ENCODE results near the gene HJURP.

HJURP gene

DNA sequence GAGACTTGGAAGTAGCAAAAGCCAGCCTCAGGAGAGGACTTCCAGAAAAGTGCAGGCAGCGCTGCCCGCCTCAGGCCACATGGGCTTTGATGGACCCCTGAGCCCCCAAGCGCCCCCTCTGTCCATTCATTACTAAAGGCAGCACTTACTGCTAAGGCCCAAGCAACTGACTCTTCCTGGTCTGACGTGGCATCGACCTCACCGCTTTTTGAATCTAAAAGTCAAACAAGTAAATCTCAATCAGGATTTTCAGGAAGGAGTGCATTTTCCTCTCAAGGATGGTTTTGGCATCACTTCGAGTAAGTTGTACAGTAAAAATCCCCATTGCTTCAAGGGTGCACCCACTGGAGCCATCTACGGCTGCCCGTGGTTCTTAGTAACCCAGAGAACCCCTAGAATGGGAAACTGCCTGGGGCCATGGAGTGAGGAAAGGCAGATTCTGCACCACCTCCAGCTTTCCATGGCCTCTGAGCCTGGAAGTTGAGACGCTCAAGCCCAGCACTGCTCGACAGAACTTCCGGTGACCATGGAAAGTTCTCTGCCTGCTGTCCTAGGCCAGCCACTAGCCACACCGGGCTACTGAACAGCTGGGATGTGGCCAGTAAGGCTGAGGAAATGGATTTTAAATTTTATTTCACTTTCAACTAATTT lies 7.0 kb downstream of the HJURP start:
- no peak for DNase-seq

GRCh38 chr2:233846387-233847247 lies 7.7 kb downstream of the HJURP start:
- DNase-seq = no peak

DNA sequence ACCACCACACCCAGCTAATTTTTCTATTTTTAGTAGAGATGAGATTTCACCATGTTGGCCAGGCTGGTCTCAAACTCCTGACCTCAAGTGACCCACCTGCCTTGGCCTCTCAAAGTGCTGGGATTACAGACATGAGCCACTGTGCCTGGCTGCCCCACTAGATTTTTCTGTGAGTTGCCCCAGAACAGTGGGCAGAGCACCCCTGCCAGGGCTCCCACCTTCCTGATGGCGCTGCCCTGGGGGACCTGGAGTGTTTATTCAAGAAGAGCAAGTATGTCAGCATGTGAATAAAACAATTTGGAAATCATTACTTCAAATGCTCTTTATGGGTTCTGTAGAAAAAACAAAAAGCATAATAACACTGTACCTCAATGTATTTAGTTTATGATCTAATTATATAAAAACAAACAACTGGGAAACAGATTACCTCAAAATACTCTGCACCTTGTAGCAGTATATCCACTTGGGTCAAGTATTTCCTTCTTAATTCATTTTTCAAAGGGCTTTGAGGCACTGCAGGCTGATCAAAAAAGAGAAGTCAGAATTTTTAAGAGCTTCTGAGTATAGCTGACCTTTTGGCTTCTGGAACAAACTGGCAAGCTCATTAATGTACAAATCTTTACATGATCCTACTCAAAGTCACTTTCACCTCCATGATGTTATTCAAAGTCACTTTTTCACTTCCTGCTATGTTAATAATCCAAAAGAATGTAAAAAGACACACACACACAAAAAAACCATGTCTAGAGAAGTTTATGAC lies 8.9 kb downstream of the HJURP start:
- no peak for DNase-seq

- DNase-seq = no peak
These were observed 9.5 kb downstream of the HJURP start for GRCh38 chr2:233844836-233845235.

GRCh38 chr2:233844064-233844807 lies 10.1 kb downstream of the HJURP start:
- no peak for DNase-seq

GRCh38 chr2:233841183-233841582 lies 13.2 kb downstream of the HJURP start:
- no peak for DNase-seq

- no peak for DNase-seq
These were observed 13.8 kb downstream of the HJURP start for GRCh38 chr2:233840520-233840919.

- no peak for DNase-seq
These were observed 14.9 kb downstream of the HJURP start for GRCh38 chr2:233839447-233839820.

DNA sequence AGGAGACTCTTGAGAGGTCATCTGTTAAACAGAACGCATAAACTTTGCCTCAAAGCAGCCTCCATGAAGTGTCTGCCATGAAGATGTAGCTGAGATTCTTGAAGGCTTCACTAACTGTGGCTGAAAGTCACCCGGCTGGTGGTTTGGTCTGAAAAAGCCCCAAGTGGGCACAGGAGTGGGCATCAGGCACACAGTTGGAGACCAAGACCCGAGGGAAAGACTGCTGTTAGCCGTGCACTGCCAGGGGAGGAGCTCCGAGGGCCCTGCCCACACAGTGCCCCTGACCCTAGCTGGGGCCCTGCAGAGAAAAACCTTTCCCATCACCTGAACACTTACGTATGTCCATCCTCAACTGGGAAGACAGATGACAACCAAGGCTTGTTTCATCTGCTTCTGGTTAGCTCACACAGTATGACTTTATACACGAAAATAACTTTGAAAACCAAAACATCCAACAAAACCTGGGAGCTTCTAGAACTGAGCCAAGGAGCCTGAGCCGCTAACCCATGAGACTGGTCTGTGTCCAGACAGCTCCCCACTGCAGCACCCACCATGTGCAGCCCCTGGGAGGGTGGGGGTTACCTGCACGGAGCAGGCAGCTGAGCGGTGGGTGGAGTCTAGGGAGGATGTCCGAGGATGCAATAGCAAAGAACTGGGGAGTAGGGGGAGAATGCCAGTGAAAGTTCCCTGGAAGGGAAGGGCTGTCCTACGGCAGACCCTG lies 15.4 kb downstream of the HJURP start:
- no peak for DNase-seq

DNA sequence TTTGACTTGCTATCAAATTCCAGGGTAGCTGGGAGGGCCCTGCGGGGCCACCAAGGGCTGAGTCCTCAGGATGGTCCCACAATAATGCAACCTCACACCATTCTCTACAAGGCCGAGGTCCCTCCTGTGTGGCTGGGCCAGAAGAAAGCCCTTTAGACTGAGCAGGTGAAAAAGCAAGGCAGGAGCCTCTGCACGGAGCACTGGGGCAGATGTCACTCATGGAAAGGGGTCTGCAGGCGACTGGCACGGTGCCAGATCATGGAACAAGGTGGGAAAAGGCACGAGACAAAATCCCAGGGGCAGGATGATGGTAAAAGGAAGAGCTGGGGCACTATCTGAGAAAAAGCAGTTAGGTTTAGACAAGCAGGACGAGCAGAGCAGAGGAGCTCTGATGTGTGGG lies 16.1 kb downstream of the HJURP start:
- DNase-seq = no peak

DNA sequence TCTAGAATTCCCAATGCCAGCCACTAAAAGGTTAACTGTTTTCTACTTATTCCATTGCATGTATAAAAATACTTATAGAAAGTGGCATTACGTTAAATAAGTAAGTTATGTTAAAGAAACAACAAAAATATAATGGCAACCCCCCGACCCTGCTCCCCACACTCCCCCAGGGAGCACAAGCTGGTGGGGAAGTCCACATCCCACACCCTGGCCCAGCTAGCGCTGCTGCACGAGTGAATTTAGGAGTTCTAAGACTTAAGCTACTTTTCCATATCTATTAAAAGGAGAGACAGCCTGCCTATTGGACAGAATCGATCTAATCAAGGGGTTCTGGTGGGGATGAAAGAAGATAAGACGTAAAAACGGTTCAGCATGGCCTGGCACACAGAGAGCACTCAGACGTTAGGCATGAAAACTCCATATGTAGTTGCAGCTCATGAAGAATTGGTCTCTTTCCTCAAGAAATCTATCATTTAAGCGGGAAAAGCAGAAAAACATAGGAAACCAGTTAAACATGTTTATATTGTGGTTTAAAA lies 16.6 kb downstream of the HJURP start:
- no peak for DNase-seq

- no peak for DNase-seq
These were observed 18.0 kb downstream of the HJURP start for GRCh38 chr2:233836359-233836758.

DNA sequence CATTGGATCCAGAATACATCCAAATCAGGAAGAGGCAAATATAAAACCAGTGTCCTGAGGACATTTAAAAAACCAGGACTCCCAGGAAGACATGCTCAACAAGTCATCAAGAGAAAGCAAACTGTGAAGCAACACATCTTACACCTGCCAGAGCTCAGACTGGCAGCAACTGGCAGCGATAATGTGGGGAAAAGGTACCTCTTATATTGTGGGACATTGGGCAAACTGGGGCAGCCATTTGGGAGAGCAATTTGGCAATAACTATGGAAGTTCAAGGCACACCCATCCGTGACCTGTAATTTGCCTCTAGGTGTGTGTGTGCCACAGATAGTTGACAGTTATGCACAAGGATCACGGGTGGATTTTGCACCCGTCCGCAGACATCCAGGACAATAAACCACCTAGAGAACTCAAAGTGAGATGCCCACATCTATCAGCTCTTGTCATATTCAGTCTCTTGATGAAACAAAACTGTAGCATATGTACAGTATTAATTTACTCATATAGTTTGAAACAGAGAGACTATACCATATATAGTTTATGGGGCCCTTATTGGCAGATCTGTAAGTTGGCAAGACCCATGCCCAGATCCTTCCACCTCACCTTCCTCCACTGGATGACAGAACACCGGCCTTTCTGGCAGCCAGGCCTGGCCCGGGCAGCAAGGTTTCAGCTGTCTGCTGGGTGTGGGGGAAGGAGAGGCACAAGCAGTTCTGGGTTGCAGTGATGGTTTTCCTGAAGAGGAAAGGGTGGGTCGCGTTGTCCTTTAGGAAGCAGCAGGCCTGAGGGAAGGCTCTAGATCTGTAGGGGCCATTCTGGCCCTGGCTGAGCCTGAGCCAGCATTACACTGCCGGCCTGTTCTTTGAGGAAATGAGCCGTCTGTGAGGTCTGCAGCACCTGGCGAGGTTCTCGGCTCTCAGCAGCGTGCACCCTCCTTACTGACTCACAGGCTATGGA lies 18.8 kb downstream of the HJURP start:
- DNase-seq = no peak

DNA sequence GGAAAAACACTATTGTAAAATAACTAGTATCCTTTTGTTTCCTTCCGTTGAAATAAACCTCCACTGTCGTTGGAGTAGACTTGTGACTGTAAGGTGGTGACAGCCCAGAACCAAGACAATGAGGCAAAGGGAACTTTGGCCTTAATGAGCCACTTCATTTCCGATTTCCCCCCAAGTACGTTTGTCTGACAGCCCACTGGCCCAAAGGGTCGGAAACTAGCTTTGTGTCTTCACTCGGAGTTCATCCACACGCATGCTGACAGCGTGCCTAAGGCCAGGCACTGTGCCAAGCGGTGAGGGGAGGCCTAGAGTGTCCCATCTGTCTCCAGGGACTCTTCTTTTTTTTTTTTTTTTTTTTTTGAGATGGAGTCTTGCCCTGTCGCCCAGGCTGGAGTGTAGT lies 21.0 kb downstream of the HJURP start:
- DNase-seq = peak; percentile 61

- DNase-seq = peak; percentile 41
These were observed 21.4 kb downstream of the HJURP start for GRCh38 chr2:233832869-233833311.

DNA sequence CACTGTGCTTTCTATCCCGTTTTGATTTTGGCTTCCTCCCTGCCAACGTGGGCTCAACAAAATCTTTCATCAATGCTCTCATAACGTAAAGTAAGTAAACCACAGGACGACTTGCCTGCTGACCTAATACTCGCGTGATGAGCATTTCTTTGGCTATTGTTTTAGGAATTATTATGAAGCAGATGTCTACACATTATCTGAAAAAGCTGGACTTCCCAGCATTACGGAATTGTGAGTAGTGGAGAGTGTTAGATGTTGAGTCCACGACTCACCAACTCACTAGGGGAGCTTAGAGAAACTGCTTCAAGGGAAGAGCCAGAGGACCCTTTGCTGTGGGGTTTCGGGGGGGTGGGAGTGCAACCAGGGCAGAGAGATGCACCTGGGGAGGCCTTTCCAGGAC lies 21.9 kb downstream of the HJURP start:
- no peak for DNase-seq

DNA sequence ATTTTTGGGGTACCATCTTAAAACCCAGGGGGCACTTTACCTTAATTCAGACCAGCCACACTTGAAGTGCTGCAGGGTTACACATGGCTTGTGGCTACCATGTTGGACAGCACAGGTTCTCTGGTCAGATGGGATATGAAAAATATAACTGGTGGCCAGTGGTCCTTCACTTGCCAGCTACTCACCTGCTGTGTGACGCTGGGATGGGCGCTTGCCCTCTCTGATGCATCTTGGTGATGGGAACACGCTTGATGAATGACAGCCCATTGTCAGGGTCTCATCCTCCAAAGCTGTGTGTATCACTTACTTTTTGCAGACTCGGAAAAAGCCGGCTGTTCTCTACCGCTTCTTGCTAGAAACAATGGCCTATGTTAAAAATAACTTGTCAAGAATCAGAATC lies 22.5 kb downstream of the HJURP start:
- no peak for DNase-seq

DNA sequence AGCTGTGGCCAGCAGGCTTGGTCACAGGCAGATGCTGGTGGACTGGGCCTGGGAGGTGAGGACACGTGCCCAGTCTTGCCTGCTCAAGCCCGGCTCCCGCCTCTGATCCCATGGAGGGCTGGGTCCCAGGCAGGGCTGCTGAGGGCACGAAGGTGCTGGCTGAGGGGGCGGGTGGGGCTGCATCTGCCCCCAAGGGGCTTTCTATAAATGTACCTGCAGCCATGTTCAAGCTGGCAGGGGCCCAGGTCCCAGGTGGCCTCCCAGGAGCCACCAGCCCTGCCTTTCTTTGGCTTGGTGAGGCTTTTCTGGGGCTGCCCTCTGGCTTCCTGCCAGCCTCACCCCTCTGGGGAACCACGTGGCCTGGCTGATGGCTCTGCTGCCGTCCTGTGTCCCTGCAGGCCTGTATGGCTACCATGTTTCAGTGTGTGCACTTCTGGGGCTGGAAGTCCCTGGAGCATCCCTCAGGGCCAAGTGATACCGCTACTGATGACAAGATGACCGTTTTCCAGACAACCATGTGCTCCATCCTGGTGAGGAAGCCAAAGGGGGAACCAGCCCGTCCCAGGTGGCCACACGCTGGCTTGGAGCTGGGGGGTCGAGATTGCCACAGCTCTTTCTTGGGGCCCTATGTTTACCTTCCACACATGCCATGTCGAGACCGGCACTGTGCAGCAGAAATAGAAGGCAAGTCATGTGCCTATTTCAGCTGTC lies 23.2 kb downstream of the HJURP start:
- peak; percentile 54 for DNase-seq

- no peak for DNase-seq
These were observed 24.1 kb downstream of the HJURP start for GRCh38 chr2:233830111-233830802.

Measured in NCI-H2171 treated with DMSO at 0.1 percent for 48 hours (cell line).